Measurements from ENCODE around the gene LRRC8A.

- TF ChIP-seq CTCF (conservative IDR thresholded peaks at IDR 0.05; ENCODE audit: low read length) (no peak), EZH2phosphoT487 (IDR thresholded peaks at IDR 0.05; ENCODE audit: borderline replicate concordance) (no peak)
These were observed 29.0 kb downstream of the LRRC8A start for GRCh38 chr9:128910906-128911305.
